ENCODE results near the gene PRAC2.

DNA sequence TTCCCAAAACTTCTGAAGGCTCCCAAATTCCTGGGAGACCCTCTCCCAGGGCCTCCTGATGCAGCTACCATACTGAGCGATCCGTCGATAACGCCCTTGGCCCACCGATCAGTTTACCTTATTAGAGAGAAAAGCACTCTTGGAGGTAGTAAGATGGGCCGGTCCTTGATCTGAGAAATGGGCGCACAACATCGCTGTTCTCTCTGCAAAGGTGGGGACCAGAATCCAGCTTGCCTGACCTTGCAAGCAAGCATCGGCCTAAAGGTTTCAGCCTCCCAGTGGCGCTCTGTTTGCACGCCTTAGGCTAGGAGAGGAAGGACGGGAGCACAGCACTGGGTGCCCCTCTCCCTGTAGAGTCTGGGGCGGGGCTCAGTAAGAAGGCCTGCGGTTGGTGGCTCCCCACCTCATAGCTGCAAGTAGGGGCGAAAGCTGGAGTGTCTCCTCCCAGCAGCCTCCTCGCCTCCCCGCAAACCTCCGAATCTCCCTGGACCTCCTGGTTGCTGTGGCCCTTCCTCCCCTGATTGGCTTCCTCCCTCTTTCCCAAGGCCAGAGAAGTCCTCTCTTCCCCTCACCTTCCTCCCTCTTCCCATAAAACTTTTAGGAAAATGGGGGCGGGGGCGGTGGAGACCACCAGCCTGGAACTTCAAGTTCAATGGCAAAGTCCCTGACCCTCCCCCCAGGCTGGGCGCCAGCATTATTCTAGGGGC, 631 bp upstream of the PRAC2 start, which contains the start of gene PRAC1:
- TF ChIP-seq, protein P1, sequence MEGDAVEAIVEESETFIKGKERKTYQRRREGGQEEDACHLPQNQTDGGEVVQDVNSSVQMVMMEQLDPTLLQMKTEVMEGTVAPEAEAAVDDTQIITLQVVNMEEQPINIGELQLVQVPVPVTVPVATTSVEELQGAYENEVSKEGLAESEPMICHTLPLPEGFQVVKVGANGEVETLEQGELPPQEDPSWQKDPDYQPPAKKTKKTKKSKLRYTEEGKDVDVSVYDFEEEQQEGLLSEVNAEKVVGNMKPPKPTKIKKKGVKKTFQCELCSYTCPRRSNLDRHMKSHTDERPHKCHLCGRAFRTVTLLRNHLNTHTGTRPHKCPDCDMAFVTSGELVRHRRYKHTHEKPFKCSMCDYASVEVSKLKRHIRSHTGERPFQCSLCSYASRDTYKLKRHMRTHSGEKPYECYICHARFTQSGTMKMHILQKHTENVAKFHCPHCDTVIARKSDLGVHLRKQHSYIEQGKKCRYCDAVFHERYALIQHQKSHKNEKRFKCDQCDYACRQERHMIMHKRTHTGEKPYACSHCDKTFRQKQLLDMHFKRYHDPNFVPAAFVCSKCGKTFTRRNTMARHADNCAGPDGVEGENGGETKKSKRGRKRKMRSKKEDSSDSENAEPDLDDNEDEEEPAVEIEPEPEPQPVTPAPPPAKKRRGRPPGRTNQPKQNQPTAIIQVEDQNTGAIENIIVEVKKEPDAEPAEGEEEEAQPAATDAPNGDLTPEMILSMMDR (IDR thresholded peaks at IDR 0.05), result no peak
- TF ChIP-seq EP300 (IDR thresholded peaks at IDR 0.05), result no peak
- no peak for TF ChIP-seq POLR2A (IDR thresholded peaks at IDR 0.05)

Data from ovary (tissue), 3 donors.